KOPT-K1 (cell line): ENCODE measurements around the gene SUCLG2.

Source experiments
- H3K27ac ChIP-seq: fragments of 200-600 bp; sonication (generic); 2 replicates; pipeline ENCODE4 v1.5.1; 2016; ENCODE audit warnings: antibody characterized with exemption, mild to moderate bottlenecking, low read depth, low read length; ENCODE audit not compliant: poor library complexity, severe bottlenecking
- H3K36me3 ChIP-seq: fragments of 200-600 bp; sonication (generic); 2 replicates; pipeline ENCODE4 v1.5.1; 2017; ENCODE audit warnings: antibody characterized with exemption, mild to moderate bottlenecking, low read length, moderate library complexity; ENCODE audit not compliant: insufficient read depth
- H3K9me3 ChIP-seq: fragments of 200-600 bp; sonication (generic); 2 replicates; pipeline ENCODE4 v1.5.1; 2017; ENCODE audit warnings: antibody characterized with exemption, low read length, mild to moderate bottlenecking; ENCODE audit not compliant: insufficient read depth, poor library complexity, severe bottlenecking

Gene SUCLG2

DNA sequence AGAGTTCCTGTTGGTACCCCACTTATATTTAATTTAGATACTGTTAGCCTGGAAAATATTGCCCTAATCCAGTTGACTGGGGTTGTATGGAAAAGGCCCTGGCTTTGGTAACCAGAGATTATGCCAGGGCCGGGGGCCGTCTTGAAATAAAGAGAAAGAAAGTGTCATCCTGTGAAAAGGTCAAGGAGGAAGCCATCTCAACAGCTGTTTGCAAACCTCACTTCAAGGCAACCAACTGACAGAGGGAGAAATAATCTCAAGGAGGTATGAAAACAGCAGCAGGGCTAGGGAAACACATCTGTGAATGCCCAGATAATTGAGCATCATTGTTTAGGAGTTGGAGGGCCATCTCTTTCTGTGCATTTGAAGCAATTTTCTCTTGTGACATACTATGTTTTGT is 190.8 kb downstream of the SUCLG2 start:
- no peak overlapping the region for H3K27ac ChIP-seq
- no peaks in the 10 kb centered on the region for H3K9me3 ChIP-seq

DNA sequence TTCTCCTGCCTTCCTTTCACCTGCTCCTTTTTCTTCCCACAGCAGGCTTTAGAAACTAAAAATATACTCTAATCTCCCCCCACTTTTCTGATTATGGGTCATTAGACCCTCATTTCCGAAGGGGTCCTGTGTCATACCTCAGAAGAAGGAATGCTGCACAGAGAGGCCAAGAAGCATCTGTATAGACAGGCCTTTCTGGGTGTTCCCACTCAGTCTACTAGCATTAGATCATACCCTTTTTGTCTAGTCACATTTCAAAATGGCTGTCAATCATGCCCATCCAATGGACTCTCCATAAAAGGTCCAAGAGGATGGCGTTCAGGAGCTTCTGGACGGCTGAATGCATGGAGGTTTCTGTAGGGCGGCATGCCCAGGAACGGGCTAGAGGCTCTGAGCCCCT is 192.2 kb downstream of the SUCLG2 start:
- no peak overlapping the region for H3K27ac ChIP-seq
- H3K9me3 ChIP-seq, result no peaks in the 10 kb centered on the region
- no peaks in the 10 kb centered on the region for H3K36me3 ChIP-seq

More for the DNA sequence above, 190.8 kb downstream of the SUCLG2 start:
- H3K36me3 ChIP-seq, result no peaks in the 10 kb centered on the region

DNA sequence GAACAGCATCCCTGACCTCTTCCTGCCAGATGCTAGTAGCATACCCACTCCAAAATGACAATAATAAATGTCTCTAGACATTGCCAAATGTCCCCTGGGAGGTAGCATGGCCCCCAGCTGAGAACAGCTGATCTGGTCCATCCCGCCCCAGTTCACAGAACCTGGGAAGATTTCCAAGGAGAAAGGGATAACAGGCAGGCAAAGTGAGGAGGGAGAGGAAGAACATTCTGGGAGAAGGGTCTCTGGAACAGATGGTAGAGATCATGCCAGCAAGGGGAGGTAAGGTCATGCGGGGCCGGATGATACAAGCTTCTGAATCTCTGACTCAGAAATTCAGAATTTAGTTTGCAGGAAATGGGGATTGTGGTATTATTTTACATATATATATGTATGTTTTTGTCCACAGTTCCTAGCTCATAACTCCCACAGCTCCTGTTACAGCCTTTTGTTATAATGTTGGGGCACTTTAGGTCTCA is 192.7 kb downstream of the SUCLG2 start:
- no peaks in the 10 kb centered on the region for H3K9me3 ChIP-seq
- H3K36me3 ChIP-seq, result no peaks in the 10 kb centered on the region
- H3K27ac ChIP-seq, result no peak overlapping the region

DNA sequence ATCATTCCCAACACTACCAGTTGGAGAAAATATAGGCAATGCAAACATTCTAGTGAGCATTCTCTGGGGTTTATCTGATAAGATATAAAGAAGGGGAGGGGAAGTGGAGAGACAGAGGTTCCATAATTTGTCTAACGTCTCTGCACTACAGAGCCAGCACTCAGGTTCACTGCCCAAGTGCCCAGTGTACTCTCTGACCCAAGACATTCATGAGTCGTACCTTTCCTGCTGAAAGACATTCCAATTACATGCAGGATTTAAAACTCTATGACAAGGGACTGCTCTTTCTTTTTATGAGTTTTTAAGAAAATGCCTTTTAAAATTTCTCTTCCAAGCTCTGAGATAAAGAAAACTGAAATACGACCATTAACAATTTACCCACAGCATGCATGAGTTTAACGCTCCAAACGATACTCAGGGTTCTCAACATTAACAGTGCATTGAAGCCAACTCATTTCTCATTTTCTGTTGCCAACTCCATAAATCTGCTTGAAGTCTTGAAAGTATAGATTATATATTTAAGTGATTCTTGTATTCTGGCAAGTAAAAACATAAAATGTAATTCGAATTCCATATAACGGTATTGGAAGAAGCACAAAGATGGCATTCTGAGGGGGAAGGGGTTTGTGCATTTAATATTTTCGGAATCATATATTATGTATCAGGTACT is 193.4 kb downstream of the SUCLG2 start:
- no peaks in the 10 kb centered on the region for H3K9me3 ChIP-seq
- no peak overlapping the region for H3K27ac ChIP-seq
- H3K36me3 ChIP-seq, result no peaks in the 10 kb centered on the region

DNA sequence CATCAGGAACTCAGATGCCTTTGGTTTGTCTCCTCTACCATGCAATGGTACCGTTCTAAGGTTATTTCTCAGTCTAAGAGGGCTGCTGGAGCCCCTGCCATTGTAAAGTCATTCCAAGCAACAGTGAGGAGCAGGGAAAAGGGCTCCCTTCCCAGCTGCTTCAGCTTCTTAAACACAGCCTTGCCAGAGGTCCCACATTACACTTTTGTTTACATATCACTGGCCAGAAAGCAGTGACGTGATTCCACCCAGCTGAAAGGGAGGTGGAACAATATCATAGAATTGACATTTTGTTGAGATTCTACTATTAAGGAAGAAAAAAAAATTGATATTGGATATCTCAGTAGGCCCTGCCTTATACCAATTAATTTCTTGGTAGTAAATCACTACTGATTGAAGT is 194.6 kb downstream of the SUCLG2 start:
- Histone ChIP-seq H3K9me3 (no peaks in the 10 kb centered on the region), H3K27ac (no peak overlapping the region), H3K36me3 (no peaks in the 10 kb centered on the region)

DNA sequence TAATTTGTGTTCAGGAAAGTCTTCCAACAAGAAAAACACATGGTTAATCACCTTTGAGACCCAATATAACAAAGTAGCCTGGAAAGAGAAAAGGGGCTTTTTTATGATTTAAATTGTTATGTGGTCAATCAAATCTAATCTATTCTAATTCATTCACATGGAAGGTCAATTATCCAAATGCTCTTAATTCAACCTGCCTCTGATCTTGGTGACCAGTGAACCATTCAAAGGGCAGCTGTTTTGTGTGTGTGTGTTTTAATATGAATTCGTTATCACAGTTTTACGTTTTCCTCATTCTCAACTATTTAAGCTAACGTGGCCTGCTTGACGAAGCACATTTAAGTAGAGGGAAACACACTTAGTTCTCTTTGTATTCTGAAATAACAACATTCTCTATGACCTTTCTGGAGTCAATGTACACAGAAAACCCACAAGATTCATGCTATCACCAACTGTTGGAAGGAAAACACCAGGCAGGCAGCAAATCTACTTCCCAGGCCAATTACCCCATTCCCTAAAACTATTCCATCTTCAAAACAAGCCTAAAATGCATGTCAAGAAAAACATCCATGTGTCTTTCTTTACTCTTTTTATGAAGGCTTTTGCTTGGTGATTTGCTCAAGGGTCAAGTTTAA is 195.4 kb downstream of the SUCLG2 start:
- Histone ChIP-seq H3K36me3 (no peaks in the 10 kb centered on the region), H3K9me3 (no peaks in the 10 kb centered on the region), H3K27ac (no peak overlapping the region)

DNA sequence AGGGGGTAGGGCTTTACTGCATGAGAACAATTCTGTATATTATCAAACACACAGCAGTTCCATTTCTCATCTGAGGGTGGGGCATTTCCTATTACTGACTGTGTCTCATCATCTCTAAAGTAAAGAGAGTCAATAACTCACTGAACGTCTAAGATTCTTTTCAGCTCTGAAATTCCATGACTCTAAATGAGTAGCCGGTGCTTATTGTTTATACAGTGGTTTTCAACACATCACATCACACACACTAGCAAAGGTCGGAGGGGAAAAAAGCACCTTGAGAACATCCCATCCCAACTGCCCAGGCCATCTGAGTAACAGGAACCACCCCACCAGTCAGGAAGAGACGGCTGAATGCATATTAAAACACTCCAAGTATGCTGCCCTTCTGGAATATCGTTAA is 196.0 kb downstream of the SUCLG2 start:
- Histone ChIP-seq H3K27ac (no peak overlapping the region), H3K36me3 (no peaks in the 10 kb centered on the region), H3K9me3 (no peaks in the 10 kb centered on the region)

DNA sequence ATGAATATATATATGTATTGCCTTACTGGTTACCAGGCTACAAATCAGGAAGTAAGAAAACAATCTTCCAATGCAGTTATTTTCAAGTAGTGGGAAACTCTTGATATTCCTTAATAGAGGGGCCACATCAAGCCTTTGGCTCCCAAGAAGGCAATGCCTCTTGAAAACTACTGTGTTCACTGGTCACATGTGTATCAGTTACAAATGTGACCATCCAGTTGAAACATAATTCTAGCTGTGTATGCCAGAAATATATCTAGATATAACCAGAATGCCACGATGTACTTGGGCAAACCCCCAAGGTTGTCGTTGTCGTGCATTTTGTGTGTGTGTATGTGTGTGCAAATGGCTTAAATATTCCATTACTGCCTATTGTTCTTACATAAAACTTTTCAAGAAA is 200.8 kb downstream of the SUCLG2 start:
- Histone ChIP-seq H3K9me3 (no peaks in the 10 kb centered on the region), H3K36me3 (no peaks in the 10 kb centered on the region), H3K27ac (no peak overlapping the region)

DNA sequence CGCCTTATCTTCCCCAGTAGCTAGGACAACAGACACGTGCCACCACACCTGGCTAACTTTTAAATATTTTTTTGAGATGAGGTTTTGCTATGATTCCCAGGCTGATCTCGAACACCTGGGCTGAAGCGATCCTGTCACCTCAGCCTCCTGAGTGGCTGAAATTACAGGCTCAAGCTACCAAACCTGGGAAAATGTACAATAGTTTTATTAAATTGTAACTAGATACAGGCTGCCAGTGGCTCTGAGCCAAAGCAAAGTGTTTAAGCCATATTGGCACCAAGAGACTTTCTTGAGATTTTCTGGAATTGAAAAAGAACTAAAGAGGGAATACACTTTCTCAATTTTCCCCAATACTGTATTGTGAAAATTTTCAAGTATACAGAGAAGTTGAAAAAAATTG is 204.3 kb downstream of the SUCLG2 start:
- Histone ChIP-seq H3K27ac (no peak overlapping the region), H3K36me3 (no peaks in the 10 kb centered on the region), H3K9me3 (no peaks in the 10 kb centered on the region)

DNA sequence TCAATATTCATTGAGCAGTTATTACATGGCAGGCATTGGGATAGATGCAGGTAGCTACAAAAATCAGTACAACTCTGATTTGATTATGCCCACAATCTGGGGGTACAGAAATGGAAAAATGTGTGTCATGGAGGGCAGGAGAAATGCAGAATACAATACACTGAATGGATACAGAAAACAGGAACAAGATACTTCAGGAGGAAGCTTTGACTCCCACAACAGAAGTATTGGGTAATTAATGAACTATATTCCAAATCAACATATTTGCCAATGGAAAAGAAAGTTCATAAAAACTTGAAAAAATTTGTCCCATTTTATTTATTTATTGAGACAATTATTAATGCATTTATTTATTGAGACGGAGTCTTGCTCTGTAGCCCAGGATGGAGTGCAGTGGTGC is 207.0 kb downstream of the SUCLG2 start:
- H3K36me3 ChIP-seq, result no peaks in the 10 kb centered on the region
- no peak overlapping the region for H3K27ac ChIP-seq
- H3K9me3 ChIP-seq, result no peaks in the 10 kb centered on the region

DNA sequence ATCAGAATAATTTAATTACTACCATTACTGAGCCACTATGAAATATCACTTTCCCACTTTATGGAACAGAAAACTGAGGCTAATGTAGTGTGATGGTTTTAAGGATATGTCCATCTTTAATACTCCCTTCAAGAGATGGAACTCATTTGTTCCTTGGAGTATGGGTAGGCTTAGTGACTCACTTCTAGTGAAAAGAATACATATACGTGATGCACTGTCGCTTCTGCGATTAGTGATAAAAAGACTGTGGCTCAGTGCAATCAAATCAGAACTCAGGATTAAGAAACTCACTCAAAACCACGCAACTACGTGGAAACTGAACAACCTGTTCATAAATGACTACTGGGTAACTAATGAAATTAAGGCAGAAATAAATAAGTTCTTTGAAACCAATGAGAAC is 216.6 kb downstream of the SUCLG2 start:
- H3K36me3 ChIP-seq, result no peaks in the 10 kb centered on the region
- no peaks in the 10 kb centered on the region for H3K9me3 ChIP-seq
- H3K27ac ChIP-seq, result no peak overlapping the region

DNA sequence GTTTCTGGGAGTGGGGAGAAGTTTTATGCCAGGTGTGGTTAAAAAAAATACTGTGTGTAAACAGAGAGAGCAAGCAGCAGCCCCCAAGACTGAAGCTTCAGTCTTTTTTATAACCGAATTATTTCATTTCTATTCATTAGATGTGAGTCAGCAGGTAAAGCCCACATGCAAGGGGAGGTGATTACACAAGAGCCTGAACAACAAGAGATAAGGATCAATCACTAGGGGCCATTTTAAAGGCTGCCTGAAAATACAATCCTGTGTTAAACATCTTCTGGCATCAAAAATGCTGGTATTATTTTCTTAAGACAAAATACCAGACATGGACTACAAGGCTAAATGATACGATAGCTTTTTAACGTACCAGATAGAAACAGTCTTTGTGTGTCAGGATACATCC is 217.3 kb downstream of the SUCLG2 start:
- Histone ChIP-seq H3K36me3 (no peaks in the 10 kb centered on the region), H3K9me3 (no peaks in the 10 kb centered on the region), H3K27ac (no peak overlapping the region)

DNA sequence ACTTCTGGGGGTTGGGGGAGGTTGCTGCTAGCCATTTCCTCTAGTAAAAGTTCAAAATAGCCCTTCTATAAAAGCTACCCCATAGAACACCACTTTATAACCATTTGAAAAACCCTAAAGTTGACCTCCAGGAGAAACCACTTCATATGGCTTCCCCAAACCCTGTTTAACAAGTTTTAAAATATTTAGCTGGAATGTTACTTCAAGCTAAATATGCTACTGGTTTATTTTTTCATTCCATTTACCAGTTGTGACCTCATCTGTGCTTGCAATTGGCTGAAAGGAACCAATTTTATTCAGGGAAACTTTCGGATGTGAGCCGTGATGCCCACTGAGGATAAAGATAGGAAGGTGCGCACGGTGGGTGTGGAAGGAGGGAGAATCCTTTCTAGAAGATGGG is 221.3 kb downstream of the SUCLG2 start:
- Histone ChIP-seq H3K36me3 (no peaks in the 10 kb centered on the region), H3K27ac (no peak overlapping the region), H3K9me3 (no peaks in the 10 kb centered on the region)

DNA sequence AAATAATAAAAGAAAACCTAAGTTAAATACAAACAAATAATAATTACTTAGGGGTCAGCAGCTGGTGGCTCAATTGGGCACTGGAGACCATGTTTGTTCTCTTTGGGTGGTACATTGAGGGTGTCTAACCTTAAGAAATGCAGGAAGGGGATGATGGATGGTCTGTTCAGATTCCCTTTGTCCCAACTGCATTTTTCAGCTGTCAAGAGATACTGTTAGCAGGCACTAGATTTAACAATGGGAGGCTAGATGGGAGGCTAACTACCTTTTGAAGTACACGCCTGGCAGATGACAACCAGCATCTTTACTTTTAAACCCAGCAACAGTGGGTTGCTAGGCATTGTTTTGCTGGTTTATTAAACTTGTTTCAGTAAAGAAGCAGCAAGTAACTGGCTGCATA is 222.5 kb downstream of the SUCLG2 start:
- H3K9me3 ChIP-seq, result no peaks in the 10 kb centered on the region
- H3K27ac ChIP-seq, result no peak overlapping the region
- no peaks in the 10 kb centered on the region for H3K36me3 ChIP-seq

DNA sequence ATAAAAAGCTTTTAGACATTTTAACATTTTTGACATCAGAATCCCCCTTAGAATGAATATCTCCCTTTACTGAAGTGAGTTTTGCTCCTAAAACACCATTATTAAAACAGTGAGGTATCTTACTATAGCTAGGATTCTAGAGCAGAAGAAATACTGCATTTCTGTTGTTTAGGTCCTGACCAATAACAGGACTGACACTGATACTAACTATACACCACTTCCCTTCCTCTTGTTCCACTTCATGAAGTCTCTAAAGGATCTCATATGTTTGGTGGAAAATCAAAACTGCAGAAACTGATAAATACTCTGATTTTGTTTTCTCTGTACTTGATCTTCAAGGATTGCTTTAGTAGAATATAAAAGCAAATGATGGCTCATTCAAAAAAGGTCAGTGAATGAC is 230.7 kb downstream of the SUCLG2 start:
- H3K27ac ChIP-seq, result no peak overlapping the region
- peaks cover 17% of the 10 kb centered on the region for H3K9me3 ChIP-seq
- no peaks in the 10 kb centered on the region for H3K36me3 ChIP-seq

DNA sequence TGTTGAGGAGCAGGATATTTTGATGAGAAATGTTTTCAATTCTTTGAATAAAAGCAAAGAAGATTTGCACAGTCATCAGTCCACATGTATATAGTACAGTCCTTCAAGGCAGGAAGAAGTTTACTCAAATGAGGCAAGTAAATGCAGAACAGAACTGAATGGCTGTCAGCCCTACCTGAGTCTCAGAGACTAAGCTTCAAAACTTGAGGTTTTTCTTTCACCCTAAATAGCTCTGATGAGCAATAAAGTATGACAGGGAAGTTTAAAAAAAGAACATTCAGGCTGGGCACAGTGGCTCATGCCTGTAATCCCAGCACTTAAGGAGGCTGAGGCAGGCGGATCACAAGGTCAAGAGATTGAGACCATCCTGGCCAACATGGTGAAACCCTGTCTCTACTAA is 232.5 kb downstream of the SUCLG2 start:
- H3K27ac ChIP-seq, result no peak overlapping the region
- no peaks in the 10 kb centered on the region for H3K36me3 ChIP-seq

More for the DNA sequence above, 232.5 kb downstream of the SUCLG2 start:
- peaks cover 17% of the 10 kb centered on the region for H3K9me3 ChIP-seq
